NCI-H1417 treated with DMSO at 0.1 percent for 48 hours (cell line): Measurements from ENCODE around the gene PNPLA2.

Experiments used
- DNase-seq: peaks from one replicate; lab custom pipeline; 2025; lab: John Stamatoyannopoulos, UW

The PNPLA2 gene

GRCh38 chr11:783581-784015 is 35.1 kb upstream of the PNPLA2 start:
- DNase-seq: no peak

- DNase-seq: no peak
Measured at GRCh38 chr11:786235-787083, 32.3 kb upstream of the PNPLA2 start.

DNA sequence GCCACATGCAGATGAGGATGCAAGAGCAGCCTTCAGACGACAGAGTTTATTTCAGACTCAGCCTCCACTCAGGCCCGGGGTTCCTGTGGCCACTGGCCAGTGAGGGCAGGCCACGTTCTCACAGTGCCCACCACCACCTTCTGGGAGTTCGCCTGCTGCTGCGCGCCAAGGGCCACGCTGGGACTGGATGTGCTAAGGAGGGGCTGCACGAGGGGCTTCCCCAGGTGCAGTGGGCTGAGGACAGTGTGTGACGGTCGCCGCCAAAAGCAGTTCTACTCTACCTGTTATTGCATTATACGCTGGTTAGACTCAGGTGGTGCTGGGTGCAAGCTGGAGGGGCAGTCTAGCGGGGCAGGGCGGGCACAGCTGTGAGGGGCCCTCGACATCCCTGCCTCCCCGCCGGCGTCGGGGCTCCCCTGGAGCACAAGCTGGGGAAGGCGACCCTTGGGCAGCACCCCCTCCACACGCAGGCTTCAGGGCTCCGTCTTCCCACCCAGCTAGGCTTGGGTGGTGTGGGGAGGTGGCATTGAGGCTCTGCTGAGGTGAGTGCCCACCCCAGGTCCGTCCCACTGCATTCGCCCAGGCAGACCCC is 31.5 kb upstream of the PNPLA2 start:
- no peak for DNase-seq

- no peak for DNase-seq
Measured at GRCh38 chr11:788009-788640, 30.6 kb upstream of the PNPLA2 start.

DNA sequence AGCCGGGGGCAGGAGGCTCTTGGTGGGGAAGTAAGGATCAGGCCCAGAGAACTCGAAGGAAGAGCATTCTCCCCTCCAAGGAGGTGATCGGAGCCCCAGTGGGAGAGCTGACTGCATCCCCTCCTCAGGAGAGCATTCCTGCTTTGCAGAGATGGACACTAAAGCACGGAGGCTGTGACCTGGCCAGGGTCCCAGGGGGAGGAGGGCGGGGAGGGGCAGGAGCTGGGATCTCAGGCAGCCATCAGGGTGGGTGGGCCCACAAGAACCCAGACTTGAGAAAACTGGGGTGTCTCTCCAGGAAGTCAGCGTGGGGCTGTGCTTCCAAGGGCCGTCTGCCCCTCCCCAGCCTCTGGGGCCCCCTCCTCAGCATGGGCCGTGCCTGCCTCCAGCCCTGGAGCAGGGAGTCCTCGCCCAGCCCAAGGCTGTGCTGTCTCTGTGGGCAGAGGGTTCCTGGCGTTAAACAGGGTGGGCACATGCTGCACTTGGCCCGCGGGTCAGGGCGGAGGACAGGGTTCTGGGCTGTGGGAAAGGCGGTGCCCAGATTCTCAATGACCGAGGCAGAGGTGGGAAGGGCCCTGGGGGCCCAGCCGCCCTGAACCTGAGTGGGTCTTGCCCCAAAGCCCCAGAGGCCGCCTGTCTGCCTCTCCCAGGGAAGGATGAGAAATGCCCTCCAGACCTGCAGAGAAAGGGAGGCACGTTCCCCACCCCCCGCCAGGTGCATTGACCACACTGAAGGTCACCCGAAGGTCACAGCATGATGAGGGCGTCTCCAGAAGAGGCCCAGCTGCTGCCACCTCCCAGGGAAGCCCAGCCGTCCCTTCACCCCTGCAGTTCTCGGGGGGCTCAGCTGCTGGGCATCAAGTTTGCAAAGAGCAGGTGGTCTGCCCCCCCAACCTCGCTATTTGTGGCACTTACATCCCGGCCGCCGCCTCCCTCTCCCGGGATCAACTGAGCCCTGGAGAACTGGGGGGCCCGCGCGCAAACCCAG is 29.5 kb upstream of the PNPLA2 start:
- no peak for DNase-seq

- DNase-seq: no peak
Measured at GRCh38 chr11:789943-790342, 28.8 kb upstream of the PNPLA2 start, which contains the start of gene CEND1. Gene CEND1 (minus strand): TSS chr11:790090. CDS start chr11:788576, 1,514 bp downstream.

DNA sequence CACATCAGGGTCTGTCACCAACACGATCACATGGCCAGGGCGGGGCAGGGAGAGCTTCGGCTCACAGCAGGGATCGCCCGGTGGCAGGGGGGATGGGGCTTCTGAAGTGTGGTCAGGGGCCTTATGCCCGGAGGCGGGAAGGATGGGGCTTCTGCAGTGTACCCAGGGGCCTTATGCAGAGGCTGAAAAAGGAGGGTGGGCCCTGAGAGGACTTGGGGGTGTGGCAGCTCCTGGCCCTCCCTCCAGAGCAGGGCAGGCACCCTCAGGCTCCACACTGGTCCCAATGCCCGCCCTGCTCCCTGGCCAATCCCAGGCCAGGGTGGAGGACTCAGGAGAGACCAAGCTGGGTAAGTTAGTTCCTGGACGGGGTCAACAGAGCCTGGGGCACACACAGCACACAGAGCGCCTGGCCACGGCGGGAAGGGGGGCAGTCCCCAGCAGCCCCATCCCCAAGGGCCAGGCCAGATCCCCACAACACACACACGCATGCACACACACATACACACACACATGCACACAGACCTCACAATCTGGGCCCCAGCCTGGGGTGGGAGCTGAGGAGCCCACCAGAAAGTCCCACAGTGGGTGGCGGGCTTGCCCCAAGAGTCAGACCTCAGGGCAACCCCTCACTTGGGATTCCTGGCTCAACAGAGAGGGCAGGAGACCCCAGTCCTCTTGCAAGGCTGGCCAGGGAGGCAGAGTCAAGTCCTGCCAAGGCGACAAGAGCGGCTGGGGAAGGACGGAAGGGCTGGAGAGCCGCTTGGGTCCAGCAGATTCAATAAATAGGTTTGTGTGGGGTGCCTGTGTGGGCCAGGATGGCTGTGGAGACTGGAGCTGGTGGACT is 27.8 kb upstream of the PNPLA2 start:
- no peak for DNase-seq

DNA sequence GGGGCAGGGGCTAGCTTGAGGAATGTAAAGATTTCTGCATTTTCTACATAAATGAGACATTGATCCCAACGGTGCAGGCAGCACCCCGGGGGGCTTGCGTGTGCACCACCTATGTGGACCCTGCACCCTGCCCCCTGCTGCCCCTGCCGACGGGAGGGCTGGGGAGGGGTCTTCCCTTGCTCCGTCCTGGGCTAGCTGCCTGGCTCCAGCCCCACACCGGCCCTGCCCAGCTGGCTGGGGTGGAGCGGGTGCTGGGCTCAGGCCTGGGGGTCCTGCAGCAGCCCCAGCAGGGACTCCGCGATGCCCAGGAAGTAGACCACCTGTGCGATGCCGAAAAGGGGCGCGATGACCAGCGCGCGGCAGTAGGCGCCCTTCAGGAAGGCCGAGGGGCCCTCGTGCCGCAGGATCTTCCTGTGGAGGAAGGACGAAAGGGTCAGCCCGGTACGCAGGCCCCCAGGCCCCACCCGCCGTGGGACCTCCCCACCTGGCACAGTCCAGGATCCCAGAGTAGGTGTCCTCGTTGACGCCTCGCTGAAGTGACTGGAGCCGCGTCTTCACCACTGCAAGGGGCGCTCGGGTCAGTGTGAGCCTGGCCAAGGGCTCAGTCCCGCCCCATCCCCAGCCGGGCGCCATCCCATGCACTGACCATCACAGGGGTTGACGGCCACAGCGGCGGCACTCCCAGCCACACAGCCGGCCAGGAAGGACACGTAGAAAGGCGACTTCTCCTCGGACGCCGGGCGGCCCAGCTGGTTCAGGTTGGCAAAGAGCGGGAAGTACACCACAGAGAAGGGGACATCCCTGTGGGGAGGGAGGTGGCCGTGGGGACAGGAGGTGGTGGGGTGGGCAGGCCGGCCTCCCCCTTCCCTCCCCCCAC is 26.8 kb upstream of the PNPLA2 start:
- no peak for DNase-seq

DNA sequence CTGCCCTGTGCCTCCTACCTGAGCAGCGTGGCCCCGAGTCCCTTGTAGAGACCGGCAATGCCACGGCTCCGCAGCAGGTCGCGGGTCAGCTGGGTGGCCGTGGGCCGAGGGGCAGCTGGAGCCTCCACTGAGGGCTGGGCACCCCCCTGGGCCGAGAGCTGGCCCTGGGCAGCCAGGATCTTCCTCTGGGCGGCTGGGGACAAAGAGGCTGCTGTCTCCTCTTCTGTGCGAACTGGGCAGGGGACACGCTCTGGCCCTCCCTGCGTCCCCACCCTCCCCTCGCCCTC is 26.2 kb upstream of the PNPLA2 start:
- DNase-seq: no peak

GRCh38 chr11:792873-793272 is 25.8 kb upstream of the PNPLA2 start:
- no peak for DNase-seq

DNA sequence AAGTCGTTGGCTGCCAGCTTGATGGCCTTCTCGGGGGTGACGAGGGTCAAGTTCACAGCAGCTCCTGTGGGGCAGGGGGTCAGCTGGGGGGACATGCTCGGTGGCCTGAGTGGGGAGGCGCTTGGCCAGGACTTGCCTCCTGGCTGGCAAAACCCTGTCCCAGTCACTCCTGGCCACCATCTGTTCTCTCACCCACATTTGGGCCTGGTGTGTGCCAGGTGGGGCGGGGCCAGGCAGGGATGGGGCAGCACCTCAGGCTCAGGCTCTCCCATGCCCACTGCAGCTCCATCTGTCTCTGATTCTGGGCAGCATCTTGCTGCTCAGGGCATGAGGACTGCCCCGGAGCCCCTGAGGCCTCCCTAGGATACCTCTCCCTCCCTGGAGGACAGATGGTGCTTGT is 25.2 kb upstream of the PNPLA2 start:
- DNase-seq: no peak

- no peak for DNase-seq
Measured at GRCh38 chr11:794013-794765, 24.5 kb upstream of the PNPLA2 start.

- no peak for DNase-seq
Measured at GRCh38 chr11:794766-795633, 23.7 kb upstream of the PNPLA2 start.

- no peak for DNase-seq
Measured at GRCh38 chr11:795634-796564, 22.8 kb upstream of the PNPLA2 start.

- no peak for DNase-seq
Measured at GRCh38 chr11:796565-797295, 22.0 kb upstream of the PNPLA2 start.

- DNase-seq: no peak
Measured at GRCh38 chr11:797296-798092, 21.2 kb upstream of the PNPLA2 start.
